ENCODE results near the gene RAB33B.
"Not testable (repeated sequence)": the region's sequence is repeated elsewhere in the genome, so short reads cannot be mapped to it uniquely, and the experiment has no call there.

RAB33B gene

GRCh38 chr4:139465922-139466321 lies 12.0 kb downstream of the RAB33B start:
- no peak for TF ChIP-seq CTCF (IDR thresholded peaks at IDR 0.05; ENCODE audit: borderline replicate concordance, insufficient read depth, low read depth, low read length)
- H3K4me3 ChIP-seq (ENCODE audit: low read depth, low read length): no peak overlapping the region

GRCh38 chr4:139468756-139469155 lies 14.8 kb downstream of the RAB33B start:
- H3K4me3 ChIP-seq (ENCODE audit: low read depth, low read length): not testable (repeated sequence)

GRCh38 chr4:139469216-139469615 lies 15.3 kb downstream of the RAB33B start:
- TF ChIP-seq CTCF (IDR thresholded peaks at IDR 0.05; ENCODE audit: borderline replicate concordance, insufficient read depth, low read depth, low read length): no peak

GRCh38 chr4:139469869-139470268 lies 15.9 kb downstream of the RAB33B start:
- no peak for TF ChIP-seq CTCF (IDR thresholded peaks at IDR 0.05; ENCODE audit: borderline replicate concordance, insufficient read depth, low read depth, low read length)
- no peak overlapping the region for H3K4me3 ChIP-seq (ENCODE audit: low read depth, low read length)

More at GRCh38 chr4:139469216-139469615, 15.3 kb downstream of the RAB33B start:
- H3K4me3 ChIP-seq (ENCODE audit: low read depth, low read length): no peak overlapping the region

- TF ChIP-seq CTCF (IDR thresholded peaks at IDR 0.05; ENCODE audit: borderline replicate concordance, insufficient read depth, low read depth, low read length): no peak
- no peak overlapping the region for H3K4me3 ChIP-seq (ENCODE audit: low read depth, low read length)
Measured at GRCh38 chr4:139470295-139470694, 16.4 kb downstream of the RAB33B start.

GRCh38 chr4:139470997-139471665 lies 17.2 kb downstream of the RAB33B start:
- no peak for TF ChIP-seq CTCF (IDR thresholded peaks at IDR 0.05; ENCODE audit: borderline replicate concordance, insufficient read depth, low read depth, low read length)
- no peak overlapping the region for H3K4me3 ChIP-seq (ENCODE audit: low read depth, low read length)

- no peak overlapping the region for H3K4me3 ChIP-seq (ENCODE audit: low read depth, low read length)
Measured at GRCh38 chr4:139472852-139473251, 18.9 kb downstream of the RAB33B start.

More at GRCh38 chr4:139472852-139473251, 18.9 kb downstream of the RAB33B start:
- TF ChIP-seq CTCF (IDR thresholded peaks at IDR 0.05; ENCODE audit: borderline replicate concordance, insufficient read depth, low read depth, low read length): no peak

Measured in GM12875 (cell line).